ENCODE results near the gene MIB1.
A peak's percentile ranks its signal among the peaks of the same experiment; 100 is the strongest.

GRCh38 chr18:21914739-21915319, 174.2 kb downstream of the MIB1 start:
- TF ChIP-seq CTCF (tag by site-specific recombination; IDR thresholded peaks at IDR 0.05) (peak; percentile 86), ZBTB8A (tag by site-specific recombination; IDR thresholded peaks at IDR 0.05) (no peak), ZBTB10 (tag by site-specific recombination; IDR thresholded peaks at IDR 0.05) (no peak), ZNF146 (tag by site-specific recombination; IDR thresholded peaks at IDR 0.05) (no peak), ZNF274 (IDR thresholded peaks at IDR 0.05; ENCODE audit: low read length) (no peak), ZNF274 (tag by site-specific recombination; IDR thresholded peaks at IDR 0.05; ENCODE audit: borderline replicate concordance) (peak; percentile 20; the same call in 1 of the 2 replicates), REST (tag by site-specific recombination; IDR thresholded peaks at IDR 0.05) (no peak), TCF7L2 (IDR thresholded peaks at IDR 0.05; ENCODE audit: borderline replicate concordance, low read depth, low read length) (no peak), PATZ1 (tag by site-specific recombination; IDR thresholded peaks at IDR 0.05) (no peak), ZNF121 (tag by site-specific recombination; IDR thresholded peaks at IDR 0.05) (no peak)

Measured in HEK293 (cell line).